Stimulated activated CD8-positive, alpha-beta memory T cell treated with anti-CD3 and anti-CD28 coated beads, Interleukin-7, amount 100 ng/mL, for 4 hours (primary cell): Measurements from ENCODE around the gene PSMC5.
"Not testable (repeated sequence)": the region's sequence is repeated elsewhere in the genome, so short reads cannot be mapped to it uniquely, and the experiment has no call there.

ENCODE experiments used
- DNase-seq, 2 donors: peaks; one replicate each; pipeline ENCODE4 v3.0.0-alpha.2; 2020; ENCODE audit warnings: low read depth in 2 of 2

PSMC5 gene

GRCh38 chr17:63870292-63870665 is 43.0 kb downstream of the PSMC5 start:
- DNase-seq, result not testable (repeated sequence)

GRCh38 chr17:63871646-63872365 is 44.6 kb downstream of the PSMC5 start:
- DNase-seq, result not testable (repeated sequence)

- DNase-seq, result not testable (repeated sequence)
These were observed 46.3 kb downstream of the PSMC5 start, which contains the start of gene CSH2 for GRCh38 chr17:63873577-63873976. TSS of gene CSH2 (minus strand) at chr17:63873677. CDS start at chr17:63873614, 63 bp downstream.

- DNase-seq, result not testable (repeated sequence)
These were observed 46.9 kb downstream of the PSMC5 start for GRCh38 chr17:63874061-63874626.

- not testable (repeated sequence) for DNase-seq
These were observed 47.5 kb downstream of the PSMC5 start for GRCh38 chr17:63874693-63875092.

- DNase-seq, result not testable (repeated sequence)
These were observed 51.2 kb downstream of the PSMC5 start for GRCh38 chr17:63878413-63878812.

- no peak for DNase-seq
These were observed 53.5 kb downstream of the PSMC5 start for GRCh38 chr17:63880706-63881105.

GRCh38 chr17:63881337-63881736 is 54.1 kb downstream of the PSMC5 start:
- not testable (repeated sequence) for DNase-seq
